Ishikawa (cell line): ENCODE measurements around the gene STC2.

ENCODE experiments used
- CEBPB ChIP-seq: IDR thresholded peaks from 2 replicates; pipeline ENCODE4 v1.6.1; 2012
- CREB1 ChIP-seq: IDR thresholded peaks from 2 replicates; pipeline ENCODE4 v1.6.1; 2012; ENCODE audit warnings: low read depth
- EGR1 ChIP-seq: IDR thresholded peaks from 2 replicates; pipeline ENCODE4 v1.6.1; 2012
- EP300 ChIP-seq: IDR thresholded peaks from 2 replicates; pipeline ENCODE4 v1.6.1; 2012; ENCODE audit warnings: borderline replicate concordance
- FOXM1 ChIP-seq: IDR thresholded peaks from 2 replicates; pipeline ENCODE4 v1.6.1; 2012; ENCODE audit warnings: low read depth, borderline replicate concordance
- MAX ChIP-seq: IDR thresholded peaks from 2 replicates; pipeline ENCODE4 v1.6.1; 2012
- NFIC ChIP-seq: IDR thresholded peaks from 2 replicates; pipeline ENCODE4 v1.6.1; 2012
- RAD21 ChIP-seq: IDR thresholded peaks from 2 replicates; pipeline ENCODE4 v1.6.1; 2012; ENCODE audit warnings: low read depth
- REST ChIP-seq: IDR thresholded peaks from 2 replicates; pipeline ENCODE4 v1.6.1; 2012; ENCODE audit warnings: low read depth, mild to moderate bottlenecking
- TAF1 ChIP-seq: IDR thresholded peaks from 2 replicates; pipeline ENCODE4 v1.6.1; 2012; ENCODE audit warnings: low read depth, mild to moderate bottlenecking
- TCF12 ChIP-seq: IDR thresholded peaks from 2 replicates; pipeline ENCODE4 v1.6.1; 2012; ENCODE audit warnings: low read depth
- TEAD4 ChIP-seq: IDR thresholded peaks from 2 replicates; pipeline ENCODE4 v1.6.1; 2012
- USF1 ChIP-seq: IDR thresholded peaks from 2 replicates; pipeline ENCODE4 v1.6.1; 2012
- YY1 ChIP-seq: IDR thresholded peaks from 2 replicates; pipeline ENCODE4 v1.6.1; 2012; ENCODE audit warnings: low read depth
- ZBTB7A ChIP-seq: IDR thresholded peaks from 2 replicates; pipeline ENCODE4 v1.6.1; 2012; ENCODE audit warnings: low read depth

STC2 gene

GRCh38 chr5:173310861-173311785 lies 17.1 kb downstream of the STC2 start:
- TF ChIP-seq USF1 (no peak), ZBTB7A (no peak), CREB1 (no peak), TAF1 (no peak), MAX (no peak), RAD21 (no peak), EGR1 (no peak), YY1 (no peak), FOXM1 (no peak)

- TF ChIP-seq FOXM1: no peak
- TF ChIP-seq TAF1: no peak
- TF ChIP-seq TCF12: no peak
- no peak for TF ChIP-seq YY1
- no peak for TF ChIP-seq CREB1
- no peak for TF ChIP-seq EGR1
- TF ChIP-seq CEBPB: no peak
- no peak for TF ChIP-seq RAD21
- TF ChIP-seq REST: no peak
- TF ChIP-seq TEAD4: no peak
- no peak for TF ChIP-seq EP300
These were observed 17.9 kb downstream of the STC2 start for GRCh38 chr5:173310218-173310769.

GRCh38 chr5:173309731-173310130 lies 18.5 kb downstream of the STC2 start:
- no peak for TF ChIP-seq TAF1
- no peak for TF ChIP-seq TEAD4
- no peak for TF ChIP-seq CEBPB
- TF ChIP-seq REST: no peak
- no peak for TF ChIP-seq TCF12
- no peak for TF ChIP-seq RAD21

- TF ChIP-seq TEAD4: no peak
- no peak for TF ChIP-seq ZBTB7A
- no peak for TF ChIP-seq USF1
- TF ChIP-seq EP300: no peak
- no peak for TF ChIP-seq EGR1
- no peak for TF ChIP-seq TCF12
- no peak for TF ChIP-seq CEBPB
- TF ChIP-seq CREB1: no peak
- no peak for TF ChIP-seq MAX
- TF ChIP-seq REST: no peak
- TF ChIP-seq YY1: no peak
- no peak for TF ChIP-seq FOXM1
- TF ChIP-seq TAF1: no peak
- no peak for TF ChIP-seq RAD21
- no peak for TF ChIP-seq NFIC
These were observed 20.0 kb downstream of the STC2 start for GRCh38 chr5:173308226-173308625.
